GM18951 (cell line): Measurements from ENCODE around the gene PMFBP1.

Experiments used
- POLR2A ChIP-seq: IDR thresholded peaks from 4 replicates; pipeline ENCODE4 v1.6.1; 2011; ENCODE audit warnings: mild to moderate bottlenecking; ENCODE audit not compliant: insufficient read length, insufficient read depth; ENCODE audit errors: extremely low read depth
- in situ Hi-C: fragments of 300-500 bp; cut with MboI; formaldehyde crosslinking; loops from one replicate; pipeline ENCODE4 v1.12.0; 2022; ENCODE audit warnings: low sequenced_read_pairs, mixed read lengths, inconsistent platforms; ENCODE audit not compliant: unreplicated experiment

PMFBP1 gene

DNA sequence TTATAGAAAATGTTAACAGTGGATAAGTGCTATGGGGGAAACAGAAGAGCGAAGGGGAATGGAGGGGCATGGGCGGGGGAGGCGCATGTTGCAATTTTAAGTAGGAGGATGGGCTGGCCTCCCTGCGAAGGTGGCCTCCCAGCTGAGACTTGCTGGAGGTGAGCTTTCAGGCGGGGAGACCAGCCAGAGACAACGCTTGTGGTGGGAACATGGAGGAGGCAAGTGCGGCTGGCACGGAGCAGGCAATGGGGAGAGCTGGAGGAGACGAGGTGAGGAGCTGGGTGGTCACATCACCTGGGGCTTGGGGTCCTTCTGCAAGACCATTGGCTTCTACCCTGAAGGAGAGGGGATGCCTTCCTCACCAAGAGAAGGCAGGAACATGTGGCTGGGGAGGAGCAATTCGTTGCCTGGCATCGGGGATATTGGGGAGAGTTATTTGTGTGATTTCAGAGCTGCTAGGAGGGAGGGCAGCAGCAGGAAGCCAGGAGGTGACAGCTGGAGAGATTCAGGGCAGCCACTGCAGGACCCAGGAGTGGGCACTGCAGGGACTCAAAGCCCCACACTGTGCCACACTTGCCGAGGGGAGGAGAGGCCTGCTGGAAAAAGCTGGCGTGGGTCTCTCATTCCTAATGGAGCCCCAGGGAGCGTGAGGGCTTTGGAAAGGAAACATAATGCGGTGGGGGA lies 34.4 kb downstream of the PMFBP1 start:
- no peak for TF ChIP-seq POLR2A
- in situ Hi-C loops = no loop called here

DNA sequence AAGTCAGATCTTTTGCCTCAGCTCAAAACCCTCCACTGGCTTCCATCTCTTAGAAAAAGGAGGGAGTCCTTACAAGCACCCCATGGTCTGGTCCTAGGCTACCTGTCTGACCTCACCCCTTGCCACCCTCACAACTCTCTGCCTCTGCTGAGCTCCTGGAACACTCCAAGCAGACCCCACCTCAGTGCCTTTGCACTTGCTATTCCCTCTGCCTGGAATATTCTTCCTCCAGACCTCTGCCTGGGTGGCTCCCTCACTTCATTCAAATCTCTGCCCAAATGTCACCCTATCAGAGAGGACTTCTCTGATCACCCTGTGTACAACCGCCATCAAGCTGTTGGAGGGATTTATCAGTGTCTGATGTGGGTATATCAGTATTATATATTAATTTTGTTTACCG lies 37.4 kb downstream of the PMFBP1 start:
- no peak for TF ChIP-seq POLR2A
- in situ Hi-C loops = no loop called here

DNA sequence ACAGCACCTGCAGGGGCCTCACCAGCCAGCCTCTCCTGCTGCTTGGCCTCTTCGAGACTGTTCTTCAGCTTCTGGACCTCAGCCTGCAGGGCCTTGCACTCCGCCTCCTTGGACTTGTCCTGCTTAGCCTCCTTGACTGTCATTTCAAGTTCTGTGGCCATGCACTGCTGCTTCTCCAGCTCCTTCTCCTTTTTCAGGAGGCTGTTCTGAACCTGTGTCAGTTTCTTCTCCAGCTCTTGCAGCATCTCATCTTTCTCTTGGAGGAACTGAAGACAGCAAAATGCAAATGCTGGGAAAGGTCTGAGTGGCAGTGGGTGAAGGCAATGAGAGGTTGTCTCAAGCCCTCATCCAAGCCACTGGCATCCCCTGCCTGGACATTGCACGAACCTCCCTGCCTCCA lies 39.2 kb downstream of the PMFBP1 start:
- no peak for TF ChIP-seq POLR2A
- in situ Hi-C loops = no loop called here

- TF ChIP-seq POLR2A = no peak
- in situ Hi-C loops = no loop called here
Measured at GRCh38 chr16:72131036-72131435, 40.9 kb downstream of the PMFBP1 start.

DNA sequence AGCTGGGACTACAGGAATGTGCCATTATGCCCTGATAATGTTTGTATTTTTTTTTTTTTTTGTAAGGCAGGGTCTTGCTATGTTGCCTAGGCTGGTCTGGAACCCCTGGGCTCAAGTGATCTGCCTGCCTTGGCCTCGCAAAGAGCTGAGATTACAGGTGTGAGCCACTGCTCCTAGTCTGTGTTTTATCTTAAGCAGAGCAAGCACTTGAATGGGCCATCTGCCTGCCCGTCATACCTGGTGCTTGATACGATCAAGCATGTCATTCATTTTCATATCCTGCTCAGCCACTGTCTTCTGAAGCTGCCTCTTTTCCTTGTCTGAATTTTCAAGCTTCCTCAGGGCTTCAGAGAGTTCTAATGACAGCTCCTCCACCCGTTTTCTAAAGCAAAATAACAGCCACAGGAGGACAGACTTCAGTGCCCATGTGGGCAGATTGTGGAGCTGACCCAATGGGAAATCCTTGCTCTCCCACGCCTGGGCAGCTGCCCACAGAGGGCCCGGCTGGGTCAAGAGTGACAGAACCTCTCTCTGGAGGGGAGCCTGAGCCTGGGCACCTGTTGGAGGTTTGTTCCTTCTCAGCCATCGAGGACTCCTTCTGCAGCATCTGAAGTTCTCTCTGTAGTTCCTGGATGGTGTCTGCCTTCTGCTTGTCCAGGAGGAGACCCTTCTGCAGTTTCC lies 41.8 kb downstream of the PMFBP1 start:
- no peak for TF ChIP-seq POLR2A
- in situ Hi-C loops = no loop called here

- in situ Hi-C loops = no loop called here
Measured at GRCh38 chr16:72128701-72129100, 43.3 kb downstream of the PMFBP1 start.

GRCh38 chr16:72126429-72126765 lies 45.6 kb downstream of the PMFBP1 start:
- TF ChIP-seq POLR2A = no peak
- in situ Hi-C loops = no loop called here

More at GRCh38 chr16:72128701-72129100, 43.3 kb downstream of the PMFBP1 start:
- TF ChIP-seq POLR2A = no peak

DNA sequence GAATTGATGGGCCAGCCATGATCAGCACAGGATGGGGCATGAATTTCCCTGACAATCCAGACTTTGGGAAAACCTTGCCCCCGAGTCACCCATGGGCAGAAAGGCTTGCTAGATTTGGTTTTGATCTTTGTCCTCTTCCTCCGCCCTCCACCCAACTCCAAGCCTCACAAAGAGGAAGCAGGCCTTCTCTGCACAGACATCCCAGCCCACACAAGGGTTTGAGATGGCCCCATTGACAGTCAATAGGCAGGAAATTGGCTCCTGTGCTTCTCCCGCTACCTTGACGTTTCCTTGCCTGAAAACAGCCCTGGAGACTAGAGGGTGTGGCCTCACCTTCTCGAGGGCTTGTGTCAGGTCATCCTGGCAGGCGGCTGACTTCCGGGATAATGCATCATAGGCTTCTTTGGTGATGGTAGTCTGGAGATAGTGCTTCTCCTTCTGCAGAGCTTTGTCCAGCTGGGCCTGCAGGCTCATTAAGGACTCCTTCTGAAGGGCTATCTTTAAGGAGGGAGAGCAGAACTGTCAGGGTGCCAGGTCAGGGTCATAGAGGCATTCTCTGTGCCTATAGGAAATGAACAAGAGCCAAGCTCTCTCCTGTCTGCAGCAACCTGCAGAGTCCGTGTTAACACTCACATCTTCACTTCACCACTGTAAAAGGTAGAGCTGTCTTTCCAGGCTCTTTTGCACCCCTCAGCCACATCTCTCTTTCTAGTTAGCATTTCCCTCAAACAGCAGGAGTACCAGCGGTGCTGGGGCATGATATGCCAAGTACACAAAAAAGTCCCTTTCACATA lies 46.1 kb downstream of the PMFBP1 start:
- in situ Hi-C loops = no loop called here
- TF ChIP-seq POLR2A = no peak

DNA sequence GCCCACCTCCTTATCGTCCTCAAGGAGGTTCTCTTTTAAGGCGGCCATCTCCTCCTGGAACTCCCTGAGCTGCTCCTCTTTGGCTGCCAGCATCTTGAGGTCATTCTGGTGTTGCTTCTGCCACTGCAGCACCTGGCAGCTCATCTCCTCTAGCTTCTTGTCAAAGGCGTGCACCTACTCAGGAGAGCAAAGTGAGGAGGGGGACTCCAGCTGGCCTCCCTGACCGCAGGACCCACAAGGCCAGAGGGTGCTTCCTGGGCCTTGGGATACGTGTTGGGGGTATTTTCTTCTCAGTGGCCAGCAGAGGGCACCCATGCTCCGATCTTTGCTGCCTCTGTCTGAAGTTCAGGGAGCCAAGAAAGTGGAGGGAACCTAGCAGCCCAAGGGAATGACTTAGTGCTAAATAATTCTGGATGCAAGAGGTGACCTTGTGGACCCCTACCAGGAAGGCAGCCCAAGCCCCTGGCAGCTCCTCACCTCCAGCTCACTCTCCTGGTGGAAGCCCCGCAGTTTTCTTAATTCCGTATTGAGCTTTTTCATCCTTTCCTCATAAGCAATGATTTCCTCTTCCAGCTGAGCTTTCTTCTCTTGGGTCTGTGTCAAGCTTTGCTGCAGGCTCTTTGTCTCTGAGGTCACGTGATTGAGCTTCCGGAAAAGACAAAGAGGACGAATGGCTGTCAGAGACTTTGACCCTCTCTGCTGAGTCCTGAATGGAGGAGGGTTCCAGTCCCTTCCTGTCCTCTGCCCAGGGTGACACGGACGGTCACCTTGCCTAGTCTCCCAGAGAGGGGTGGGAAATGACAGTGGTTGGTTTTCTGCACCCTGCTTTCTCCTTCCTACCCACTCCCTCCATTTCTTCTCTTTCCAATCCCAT lies 47.0 kb downstream of the PMFBP1 start:
- in situ Hi-C loops = no loop called here
- TF ChIP-seq POLR2A = no peak

DNA sequence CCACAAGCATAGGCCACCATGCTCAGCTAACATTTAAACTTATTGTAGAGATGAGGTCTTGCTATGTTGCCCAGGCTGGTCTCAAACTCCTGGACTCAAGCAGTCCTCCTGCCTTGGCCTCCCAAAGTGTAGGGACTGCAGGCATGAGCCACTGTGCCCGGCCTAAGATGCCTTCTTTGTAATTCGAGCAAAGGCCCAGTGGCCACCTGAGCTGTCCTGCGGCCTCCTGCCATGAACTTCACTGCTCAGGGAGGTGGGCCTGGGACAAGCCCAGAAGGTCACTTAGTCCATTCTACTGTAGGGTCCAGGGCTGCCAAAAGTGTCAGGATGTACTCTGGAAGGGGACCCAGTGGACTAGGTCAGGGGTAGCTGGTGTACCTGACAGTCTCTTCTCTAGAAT lies 47.8 kb downstream of the PMFBP1 start:
- in situ Hi-C loops = no loop called here

GRCh38 chr16:72123426-72123825 lies 48.5 kb downstream of the PMFBP1 start:
- TF ChIP-seq POLR2A = no peak
- in situ Hi-C loops = no loop called here

More for the DNA sequence above, 47.8 kb downstream of the PMFBP1 start:
- no peak for TF ChIP-seq POLR2A

DNA sequence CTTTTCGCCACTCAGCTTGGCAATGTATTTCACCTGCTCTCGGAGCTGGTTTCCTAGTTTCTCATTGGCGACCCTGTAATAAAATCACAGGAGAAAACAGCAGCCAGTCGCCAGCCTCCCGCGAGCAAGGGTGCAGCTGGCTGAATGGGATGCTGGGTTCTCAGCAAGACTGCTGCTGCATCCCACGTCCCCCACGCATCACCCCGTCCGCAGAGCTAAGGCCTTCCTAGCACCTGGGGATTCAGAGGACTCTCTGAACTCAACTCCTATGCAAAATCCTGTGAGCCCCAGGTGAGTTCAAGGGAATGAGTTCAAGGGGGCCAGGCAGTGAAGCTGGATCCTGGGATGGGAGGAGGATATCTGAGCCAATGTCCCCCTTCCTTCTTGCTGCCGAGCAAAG lies 49.0 kb downstream of the PMFBP1 start:
- in situ Hi-C loops = no loop called here
- no peak for TF ChIP-seq POLR2A

GRCh38 chr16:72122308-72122707 lies 49.6 kb downstream of the PMFBP1 start:
- in situ Hi-C loops = no loop called here
- TF ChIP-seq POLR2A = no peak
